HFFc6 (cell line): ENCODE results near the gene COX8C. TPM values are rescaled to one million over a fixed set of nuclear protein-coding genes. Genes with fewer than 3 reads are reported as not detected.
A peak's percentile ranks its signal among the peaks of the same experiment; 100 is the strongest.

Source experiments
- DNase-seq: peaks from one replicate; pipeline ENCODE4 v3.0.0-alpha.2; 2018
- H3K27ac Mint-ChIP-seq: 2 replicates; pipeline ENCODE4 v1.8.0; 2020; ENCODE audit warnings: mild to moderate bottlenecking, mixed read lengths
- H3K27me3 Mint-ChIP-seq: 2 replicates; pipeline ENCODE4 v1.8.0; 2021; ENCODE audit warnings: mild to moderate bottlenecking, moderate library complexity, mixed read lengths; ENCODE audit not compliant: insufficient read depth
- H3K36me3 Mint-ChIP-seq: 2 replicates; pipeline ENCODE4 v1.8.0; 2021; ENCODE audit warnings: low read depth, mixed read lengths
- H3K4me1 Mint-ChIP-seq: 2 replicates; pipeline ENCODE4 v1.8.0; 2020; ENCODE audit warnings: low read depth, mixed read lengths
- H3K4me3 Mint-ChIP-seq: 2 replicates; pipeline ENCODE4 v1.8.0; 2020; ENCODE audit warnings: mild to moderate bottlenecking, moderate library complexity, mixed read lengths
- H3K9me3 Mint-ChIP-seq: 2 replicates; pipeline ENCODE4 v1.8.0; 2020; ENCODE audit warnings: mild to moderate bottlenecking, mixed read lengths
- total RNA-seq, 6 experiments: library from RNA; stranded (reverse); fragmentation: NEBNext Ultra II Directional; extraction: Animal tissue kit (Norgen Biotek cat#: 25700); gene quantifications; 2 replicates in 1 of 6; 3 replicates in 5 of 6; pipeline ENCODE4 v1.2.3, GENCODE V29; 2021
- TF ChIP-seq, protein P1 (sequence below): fragments of 200-600 bp; sonication (generic); IDR thresholded peaks from 2 replicates; pipeline ENCODE4 v1.5.0; 2021; ENCODE audit warnings: antibody characterized with exemption, mild to moderate bottlenecking

COX8C gene
- total RNA-seq, 6 experiments from 2014 or later: not detected

DNA sequence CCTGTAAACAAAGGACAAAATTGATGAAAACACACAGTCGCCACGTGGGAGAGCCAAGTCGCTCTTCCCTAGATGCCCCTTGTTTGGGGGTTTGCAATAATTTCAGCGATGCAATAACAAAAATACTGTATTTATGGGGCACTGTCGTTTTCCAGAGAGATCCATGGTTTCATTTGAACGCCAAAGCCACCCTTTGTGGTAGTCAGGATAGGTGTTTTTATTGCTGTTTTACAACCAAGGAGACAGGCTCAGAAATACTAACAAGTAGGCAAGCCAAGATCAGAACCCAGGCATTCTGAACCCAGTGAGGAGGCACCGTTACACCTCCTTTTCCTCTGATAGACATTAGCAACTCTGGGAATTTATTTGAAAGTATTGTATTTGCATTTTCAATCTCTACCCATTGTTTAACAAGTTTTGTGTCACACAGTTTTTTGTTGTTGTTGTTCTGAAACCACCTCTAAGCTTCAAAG, 13.3 kb upstream of the COX8C start:
- no peak for DNase-seq
- no peaks in the 10 kb centered on the region for H3K9me3 Mint-ChIP-seq
- no peaks in the 10 kb centered on the region; the same call in 1 of the 2 replicates for H3K36me3 Mint-ChIP-seq
- peak overlapping the region; percentile 97 for H3K27ac Mint-ChIP-seq
- H3K27me3 Mint-ChIP-seq: no peaks in the 10 kb centered on the region
- peaks cover 41% of the 10 kb centered on the region for H3K4me1 Mint-ChIP-seq
- H3K4me3 Mint-ChIP-seq: peak overlapping the region; percentile 96
- TF ChIP-seq, protein P1, sequence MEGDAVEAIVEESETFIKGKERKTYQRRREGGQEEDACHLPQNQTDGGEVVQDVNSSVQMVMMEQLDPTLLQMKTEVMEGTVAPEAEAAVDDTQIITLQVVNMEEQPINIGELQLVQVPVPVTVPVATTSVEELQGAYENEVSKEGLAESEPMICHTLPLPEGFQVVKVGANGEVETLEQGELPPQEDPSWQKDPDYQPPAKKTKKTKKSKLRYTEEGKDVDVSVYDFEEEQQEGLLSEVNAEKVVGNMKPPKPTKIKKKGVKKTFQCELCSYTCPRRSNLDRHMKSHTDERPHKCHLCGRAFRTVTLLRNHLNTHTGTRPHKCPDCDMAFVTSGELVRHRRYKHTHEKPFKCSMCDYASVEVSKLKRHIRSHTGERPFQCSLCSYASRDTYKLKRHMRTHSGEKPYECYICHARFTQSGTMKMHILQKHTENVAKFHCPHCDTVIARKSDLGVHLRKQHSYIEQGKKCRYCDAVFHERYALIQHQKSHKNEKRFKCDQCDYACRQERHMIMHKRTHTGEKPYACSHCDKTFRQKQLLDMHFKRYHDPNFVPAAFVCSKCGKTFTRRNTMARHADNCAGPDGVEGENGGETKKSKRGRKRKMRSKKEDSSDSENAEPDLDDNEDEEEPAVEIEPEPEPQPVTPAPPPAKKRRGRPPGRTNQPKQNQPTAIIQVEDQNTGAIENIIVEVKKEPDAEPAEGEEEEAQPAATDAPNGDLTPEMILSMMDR: no peak

DNA sequence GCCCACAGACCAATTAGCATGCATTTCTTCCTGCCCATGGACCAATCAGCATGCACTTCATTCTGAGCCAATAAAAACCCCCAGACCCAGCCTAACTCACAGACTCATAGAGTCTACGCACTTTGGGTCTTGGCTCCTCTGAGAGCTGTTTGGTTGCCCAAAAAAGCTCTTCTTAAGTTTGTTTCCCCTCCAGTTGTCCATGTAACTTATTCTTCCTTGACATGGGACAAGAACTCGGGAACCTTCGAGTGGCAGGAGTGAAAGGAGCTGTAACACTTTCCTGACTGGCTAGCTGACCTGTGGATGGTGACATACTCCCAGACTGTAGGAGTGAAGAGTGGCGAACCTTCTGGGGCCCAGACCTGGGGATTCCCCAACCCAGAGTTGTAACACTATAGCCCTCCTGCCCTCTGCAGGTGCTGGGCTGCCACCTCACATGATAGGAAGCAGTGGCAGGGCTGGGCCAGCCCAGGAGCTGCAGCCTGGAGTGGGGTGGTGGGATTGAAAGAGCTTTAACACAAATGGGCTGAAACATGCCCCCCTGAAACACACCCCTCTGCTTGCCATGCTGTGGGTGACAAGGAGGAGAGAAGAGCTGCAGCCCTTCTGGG, 9.7 kb upstream of the COX8C start:
- no peak overlapping the region for H3K27ac Mint-ChIP-seq
- no peak for DNase-seq
- no peaks in the 10 kb centered on the region for H3K36me3 Mint-ChIP-seq
- no peaks in the 10 kb centered on the region for H3K27me3 Mint-ChIP-seq
- H3K9me3 Mint-ChIP-seq: no peaks in the 10 kb centered on the region
- peaks cover 15% of the 10 kb centered on the region for H3K4me1 Mint-ChIP-seq
- no peak overlapping the region for H3K4me3 Mint-ChIP-seq
- TF ChIP-seq, protein P1: no peak

DNA sequence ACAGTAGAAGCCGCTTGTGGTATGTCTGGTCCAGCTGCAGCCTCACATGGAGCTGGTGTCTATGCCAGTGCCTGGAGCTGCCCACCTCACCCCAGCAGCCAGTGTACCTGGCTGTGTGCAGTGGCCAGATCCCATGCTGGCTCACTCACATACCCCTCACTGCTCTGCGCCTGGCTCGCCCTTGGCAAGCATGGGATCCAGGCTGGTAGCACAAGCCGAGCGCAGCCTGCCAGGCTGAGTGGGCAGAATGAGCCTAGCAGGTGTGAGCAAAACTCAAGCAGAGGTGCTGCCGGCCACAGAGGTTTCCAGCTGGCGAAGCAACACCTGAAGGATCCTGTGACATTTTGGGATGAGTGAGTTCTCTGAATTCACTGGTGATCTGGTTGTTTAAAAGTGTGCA, 9.1 kb upstream of the COX8C start:
- no peak for DNase-seq
- no peaks in the 10 kb centered on the region for H3K27me3 Mint-ChIP-seq
- H3K36me3 Mint-ChIP-seq: no peaks in the 10 kb centered on the region
- no peak overlapping the region for H3K27ac Mint-ChIP-seq
- H3K4me3 Mint-ChIP-seq: no peak overlapping the region
- no peaks in the 10 kb centered on the region for H3K9me3 Mint-ChIP-seq
- H3K4me1 Mint-ChIP-seq: peaks cover 15% of the 10 kb centered on the region
- TF ChIP-seq, protein P1: no peak

DNA sequence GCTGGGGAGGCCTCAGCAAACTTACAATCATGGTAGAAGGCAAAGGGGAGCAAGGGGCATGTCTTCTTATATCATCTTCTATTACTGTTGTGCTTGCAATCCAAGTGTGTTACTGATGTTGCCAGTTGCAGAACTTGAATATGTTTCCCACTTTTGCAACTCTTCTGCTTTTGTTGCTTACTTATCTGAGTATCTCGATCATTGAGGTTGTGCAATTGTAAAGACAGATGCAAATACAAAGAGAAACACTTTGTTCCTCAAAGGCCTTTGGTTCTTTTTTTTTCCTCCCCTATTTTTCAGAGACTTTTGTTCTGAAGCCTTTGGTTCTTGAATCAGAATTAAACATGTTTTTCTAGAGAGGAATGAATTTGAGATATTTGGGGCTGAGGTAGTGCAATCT, 3.7 kb upstream of the COX8C start:
- Mint-ChIP-seq H3K36me3 (no peaks in the 10 kb centered on the region), H3K27me3 (peaks cover 4% of the 10 kb centered on the region), H3K27ac (no peak overlapping the region), H3K4me1 (no peaks in the 10 kb centered on the region), H3K9me3 (no peaks in the 10 kb centered on the region), H3K4me3 (no peak overlapping the region)
- no peak for DNase-seq
- TF ChIP-seq, protein P1: no peak

DNA sequence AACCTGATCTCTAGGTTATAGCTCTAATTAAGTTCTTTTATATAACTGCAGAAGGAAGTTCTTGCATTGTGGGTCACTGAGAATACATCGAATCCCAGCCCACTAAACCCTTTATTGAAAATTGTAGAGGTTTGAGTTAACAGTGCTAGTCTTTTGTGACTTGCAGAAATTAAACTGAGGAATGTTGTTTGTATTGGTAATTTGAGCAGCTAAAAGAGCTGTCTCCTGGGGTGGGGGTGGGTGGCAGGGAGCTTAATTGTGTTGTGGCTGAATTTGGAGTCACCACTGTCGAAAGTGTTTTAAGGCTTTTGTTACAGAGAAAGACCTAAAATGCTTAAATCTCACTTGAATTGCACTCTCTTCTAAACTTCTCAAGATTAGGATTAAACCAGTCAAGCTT, 3.2 kb upstream of the COX8C start:
- Mint-ChIP-seq H3K4me3 (no peak overlapping the region), H3K27ac (no peak overlapping the region), H3K27me3 (peaks cover 4% of the 10 kb centered on the region), H3K36me3 (no peaks in the 10 kb centered on the region), H3K9me3 (no peaks in the 10 kb centered on the region), H3K4me1 (no peaks in the 10 kb centered on the region)
- TF ChIP-seq, protein P1: no peak
- DNase-seq: no peak

DNA sequence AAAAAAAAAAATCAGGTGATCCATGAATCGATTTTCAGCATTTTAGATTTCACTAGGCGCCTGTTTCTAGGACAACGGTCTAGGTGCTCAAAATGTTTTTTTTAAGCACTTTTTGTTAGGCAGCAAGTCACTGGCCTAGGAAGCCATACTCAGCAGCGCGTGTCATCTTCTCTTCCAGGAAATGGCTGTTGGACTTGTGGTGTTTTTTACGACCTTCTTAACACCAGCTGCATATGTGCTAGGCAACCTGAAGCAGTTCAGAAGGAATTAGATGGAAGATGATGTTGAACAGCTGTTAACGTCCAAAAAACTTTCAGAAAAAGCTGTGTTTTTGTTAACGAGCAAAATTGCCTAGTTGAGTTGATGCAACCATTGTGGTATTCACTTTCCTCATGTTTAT, 868 bp downstream of the COX8C start:
- Mint-ChIP-seq H3K4me3 (no peak overlapping the region), H3K9me3 (no peaks in the 10 kb centered on the region), H3K4me1 (no peaks in the 10 kb centered on the region), H3K36me3 (no peaks in the 10 kb centered on the region), H3K27ac (no peak overlapping the region), H3K27me3 (peaks cover 4% of the 10 kb centered on the region)
- no peak for DNase-seq
- TF ChIP-seq, protein P1: no peak
